H9 (cell line): ENCODE results near the gene ARMC9. TPM values are rescaled to one million over a fixed set of nuclear protein-coding genes. Genes with fewer than 3 reads are reported as not detected.

Experiments
- DNase-seq: peaks from one replicate; pipeline ENCODE4 v3.0.0-alpha.2; 2017
- H2AFZ ChIP-seq: one replicate; pipeline ENCODE4 v1.6.1; 2013; ENCODE audit warnings: mild to moderate bottlenecking, low read length, control low read depth, moderate library complexity
- H2AK5ac ChIP-seq: 2 replicates; pipeline ENCODE4 v1.6.1; 2013; ENCODE audit warnings: low read length, control low read depth, mixed read lengths; ENCODE audit not compliant: insufficient read length
- H2BK120ac ChIP-seq: one replicate; pipeline ENCODE4 v1.6.1; 2013; ENCODE audit warnings: low read depth, mild to moderate bottlenecking, low read length, control low read depth, inconsistent platforms; ENCODE audit not compliant: poor library complexity, severe bottlenecking
- H2BK12ac ChIP-seq: 2 replicates; pipeline ENCODE4 v1.6.1; 2013; ENCODE audit warnings: low read length, control low read depth, mixed read lengths, low read depth; ENCODE audit not compliant: insufficient read length
- H2BK15ac ChIP-seq: 2 replicates; pipeline ENCODE4 v1.6.1; 2013; ENCODE audit warnings: low read depth, low read length, control low read depth
- H2BK20ac ChIP-seq: one replicate; pipeline ENCODE4 v1.6.1; 2013; ENCODE audit warnings: low read depth, mild to moderate bottlenecking, low read length, control low read depth, inconsistent platforms; ENCODE audit not compliant: poor library complexity, severe bottlenecking
- H2BK5ac ChIP-seq: 2 replicates; pipeline ENCODE4 v1.6.1; 2013; ENCODE audit warnings: low read length, control low read depth, mixed read lengths; ENCODE audit not compliant: insufficient read length
- H3K14ac ChIP-seq: 2 replicates; pipeline ENCODE4 v1.6.1; 2013; ENCODE audit warnings: low read length, control low read depth; ENCODE audit not compliant: insufficient read depth
- H3K18ac ChIP-seq: 2 replicates; pipeline ENCODE4 v1.6.1; 2013; ENCODE audit warnings: low read depth, mild to moderate bottlenecking, mixed read lengths, low read length, control low read depth; ENCODE audit not compliant: insufficient read length
- H3K23ac ChIP-seq: 2 replicates; pipeline ENCODE4 v1.6.1; 2013; ENCODE audit warnings: low read length, control low read depth, mixed read lengths, low read depth; ENCODE audit not compliant: insufficient read length
- H3K23me2 ChIP-seq: 2 replicates; pipeline ENCODE4 v1.6.1; 2013; ENCODE audit warnings: low read depth, mild to moderate bottlenecking, mixed read lengths, low read length, control low read depth; ENCODE audit not compliant: insufficient read length, poor library complexity, severe bottlenecking
- H3K27ac ChIP-seq: 2 replicates; pipeline ENCODE4 v1.5.1; 2013; ENCODE audit warnings: low read length, control low read depth, mixed read lengths, low read depth; ENCODE audit not compliant: insufficient read length
- H3K27me3 ChIP-seq: 2 replicates; pipeline ENCODE4 v1.6.1; 2013; ENCODE audit warnings: low read length, control low read depth, inconsistent platforms; ENCODE audit not compliant: insufficient read depth
- H3K4ac ChIP-seq: 2 replicates; pipeline ENCODE4 v1.6.1; 2013; ENCODE audit warnings: low read depth, mild to moderate bottlenecking, control low read depth, inconsistent platforms, low read length, moderate library complexity
- H3K4me1 ChIP-seq: 2 replicates; pipeline ENCODE4 v1.6.1; 2013; ENCODE audit warnings: low read length, control low read depth, inconsistent platforms; ENCODE audit not compliant: insufficient read depth
- H3K4me2 ChIP-seq: 2 replicates; pipeline ENCODE4 v1.6.1; 2013; ENCODE audit warnings: low read length, control low read depth, mixed read lengths; ENCODE audit not compliant: insufficient read length, insufficient read depth
- H3K56ac ChIP-seq: 2 replicates; pipeline ENCODE4 v1.6.1; 2013; ENCODE audit warnings: low read depth, mild to moderate bottlenecking, mixed read lengths, low read length, control low read depth; ENCODE audit not compliant: insufficient read length
- H3K79me1 ChIP-seq: 2 replicates; pipeline ENCODE4 v1.6.1; 2013; ENCODE audit warnings: low read depth, mild to moderate bottlenecking, moderate library complexity, low read length, control low read depth, inconsistent platforms; ENCODE audit not compliant: insufficient read depth, poor library complexity, severe bottlenecking
- H3K79me2 ChIP-seq: 2 replicates; pipeline ENCODE4 v1.6.1; 2013; ENCODE audit warnings: low read length, control low read depth, inconsistent platforms; ENCODE audit not compliant: insufficient read depth
- H3K9ac ChIP-seq: 2 replicates; pipeline ENCODE4 v1.6.1; 2013; ENCODE audit warnings: low read length, control low read depth, mixed read lengths; ENCODE audit not compliant: insufficient read length; ENCODE audit errors: extremely low read depth
- H3K9me3 ChIP-seq: one replicate; pipeline ENCODE4 v1.6.1; 2013; ENCODE audit warnings: low read depth, low read length, inconsistent platforms; ENCODE audit not compliant: control insufficient read depth
- H3T11ph ChIP-seq: one replicate; pipeline ENCODE4 v1.6.1; 2013; ENCODE audit warnings: mild to moderate bottlenecking, low read length, control low read depth, inconsistent platforms
- H4K20me1 ChIP-seq: one replicate; pipeline ENCODE4 v1.6.1; 2013; ENCODE audit not compliant: control insufficient read depth, insufficient read length, insufficient read depth
- H4K5ac ChIP-seq: 2 replicates; pipeline ENCODE4 v1.6.1; 2013; ENCODE audit warnings: low read depth, mild to moderate bottlenecking, mixed read lengths, low read length, control low read depth; ENCODE audit not compliant: insufficient read length
- H4K8ac ChIP-seq: replicated peaks from 2 replicates; pipeline ENCODE4 v1.6.1; 2013; ENCODE audit warnings: low read length, control low read depth, mixed read lengths, low read depth; ENCODE audit not compliant: insufficient read length
- H4K91ac ChIP-seq: 2 replicates; pipeline ENCODE4 v1.6.1; 2013; ENCODE audit warnings: low read depth, mild to moderate bottlenecking, moderate library complexity, mixed read lengths, low read length, control low read depth; ENCODE audit not compliant: insufficient read length
- H3K27ac Mint-ChIP-seq, 3 experiments: 2 replicates in 2 of 3; 3 replicates in 1 of 3; pipeline ENCODE4 v1.8.0; 2020 to 2021; ENCODE audit warnings: mixed read lengths in 3 of 3, mild to moderate bottlenecking in 1 of 3, moderate library complexity in 1 of 3
- H3K27me3 Mint-ChIP-seq: 2 replicates; pipeline ENCODE4 v1.8.0; 2021; ENCODE audit warnings: low read depth, mild to moderate bottlenecking, moderate library complexity, mixed read lengths
- H3K36me3 Mint-ChIP-seq, 3 experiments: 2 replicates in 2 of 3; 3 replicates in 1 of 3; pipeline ENCODE4 v1.8.0; 2020 to 2021; ENCODE audit warnings: low read depth in 3 of 3, mixed read lengths in 3 of 3; ENCODE audit not compliant: insufficient read depth in 1 of 3
- H3K4me1 Mint-ChIP-seq, 2 experiments: 2 replicates each; pipeline ENCODE4 v1.8.0; 2020; ENCODE audit warnings: mixed read lengths in 2 of 2
- H3K4me3 Mint-ChIP-seq, 2 experiments: 2 replicates in 1 of 2; 3 replicates in 1 of 2; pipeline ENCODE4 v1.8.0; 2020 to 2021; ENCODE audit warnings: mild to moderate bottlenecking in 2 of 2, mixed read lengths in 2 of 2, moderate library complexity in 1 of 2
- H3K9me3 Mint-ChIP-seq, 2 experiments: 2 replicates in 1 of 2; 3 replicates in 1 of 2; pipeline ENCODE4 v1.8.0; 2020; ENCODE audit warnings: mild to moderate bottlenecking in 2 of 2, mixed read lengths in 2 of 2, moderate library complexity in 1 of 2
- WGBS: extraction: QIAGEN DNeasy Blood & Tissue Kit; methylation state at CpG from one replicate; pipeline ENCODE4 v1.1.7; 2013; ENCODE audit warnings: missing lambda C conversion rate, low lambda C conversion rate, mixed read lengths; ENCODE audit not compliant: insufficient read length; ENCODE audit errors: extremely low coverage; 5-methylcytosine and 5-hydroxymethylcytosine counted together
- total RNA-seq: library from RNA; stranded (reverse); gene quantifications from 2 replicates; pipeline ENCODE4 v1.2.1, GENCODE V29; 2021
- TF ChIP-seq, protein P1 (sequence below): fragments of 200-600 bp; sonication (generic); conservative IDR thresholded peaks from 3 replicates; pipeline ENCODE4 v1.8.0; 2021; ENCODE audit warnings: antibody characterized with exemption, mild to moderate bottlenecking

The ARMC9 gene
- total RNA-seq, 1 experiment from 2014 or later = 37.6 TPM

DNA sequence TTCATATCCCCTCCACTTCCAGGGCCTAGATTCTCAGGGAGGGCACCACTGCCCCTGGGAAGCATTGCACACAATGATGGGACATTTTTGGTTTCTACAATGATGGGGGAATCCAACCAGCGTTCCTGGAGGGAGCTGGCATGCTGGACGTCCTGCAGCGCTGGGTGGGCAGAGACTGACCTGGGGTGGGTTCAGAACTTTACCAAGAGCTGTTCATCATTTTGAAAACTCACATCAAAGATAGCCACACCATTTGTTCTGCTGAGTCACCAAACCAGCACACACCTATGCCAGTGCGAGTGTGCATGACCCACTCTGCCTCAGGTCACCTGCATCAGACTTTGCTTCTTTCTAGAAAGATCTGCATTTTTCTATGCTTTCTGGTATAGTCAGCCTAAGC lies 14.1 kb upstream of the ARMC9 start:
- Histone ChIP-seq H2BK5ac (no peak overlapping the region), H2AFZ (no peak overlapping the region), H3K23me2 (no peaks in the 10 kb centered on the region), H3K27me3 (no peaks in the 10 kb centered on the region), H3K9me3 (no peaks in the 10 kb centered on the region), H4K8ac (no peak overlapping the region), H2BK20ac (no peak overlapping the region), H3K79me2 (no peaks in the 10 kb centered on the region), H2BK120ac (no peak overlapping the region), H4K91ac (no peak overlapping the region), H2AK5ac (no peak overlapping the region), H3K14ac (no peak overlapping the region), H3K79me1 (no peaks in the 10 kb centered on the region), H3K27ac (no peak overlapping the region), H3K18ac (no peak overlapping the region), H2BK15ac (no peak overlapping the region), H3K4ac (no peak overlapping the region), H3K4me1 (peaks cover 4% of the 10 kb centered on the region; the same call in 1 of the 2 replicates), H3K23ac (no peak overlapping the region), H4K5ac (no peak overlapping the region), H3K4me2 (no peak overlapping the region), H2BK12ac (no peak overlapping the region), H3K56ac (no peak overlapping the region), H3T11ph (no peak overlapping the region), H4K20me1 (no peaks in the 10 kb centered on the region), H3K9ac (no peak overlapping the region)
- Mint-ChIP-seq H3K27ac (no peak overlapping the region; a peak in 2 of 7 replicates), H3K4me1 (peaks cover 24 to 32% of the 10 kb centered on the region in 2 experiments), H3K36me3 (no peaks in the 10 kb centered on the region; a peak in 1 of 7 replicates), H3K9me3 (no peaks in the 10 kb centered on the region), H3K4me3 (no peak overlapping the region), H3K27me3 (no peaks in the 10 kb centered on the region; the same call in none of the 2 replicates)
- TF ChIP-seq, protein P1, sequence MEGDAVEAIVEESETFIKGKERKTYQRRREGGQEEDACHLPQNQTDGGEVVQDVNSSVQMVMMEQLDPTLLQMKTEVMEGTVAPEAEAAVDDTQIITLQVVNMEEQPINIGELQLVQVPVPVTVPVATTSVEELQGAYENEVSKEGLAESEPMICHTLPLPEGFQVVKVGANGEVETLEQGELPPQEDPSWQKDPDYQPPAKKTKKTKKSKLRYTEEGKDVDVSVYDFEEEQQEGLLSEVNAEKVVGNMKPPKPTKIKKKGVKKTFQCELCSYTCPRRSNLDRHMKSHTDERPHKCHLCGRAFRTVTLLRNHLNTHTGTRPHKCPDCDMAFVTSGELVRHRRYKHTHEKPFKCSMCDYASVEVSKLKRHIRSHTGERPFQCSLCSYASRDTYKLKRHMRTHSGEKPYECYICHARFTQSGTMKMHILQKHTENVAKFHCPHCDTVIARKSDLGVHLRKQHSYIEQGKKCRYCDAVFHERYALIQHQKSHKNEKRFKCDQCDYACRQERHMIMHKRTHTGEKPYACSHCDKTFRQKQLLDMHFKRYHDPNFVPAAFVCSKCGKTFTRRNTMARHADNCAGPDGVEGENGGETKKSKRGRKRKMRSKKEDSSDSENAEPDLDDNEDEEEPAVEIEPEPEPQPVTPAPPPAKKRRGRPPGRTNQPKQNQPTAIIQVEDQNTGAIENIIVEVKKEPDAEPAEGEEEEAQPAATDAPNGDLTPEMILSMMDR = no peak
- WGBS = no CpG with 5 or more reads among the region's 4 CpGs
- DNase-seq = no peak
